NCI-H146 (cell line): Measurements from ENCODE around the gene LMNA.
"Not testable (repeated sequence)": the region's sequence is repeated elsewhere in the genome, so short reads cannot be mapped to it uniquely, and the experiment has no call there.

Experiments used
- DNase-seq: peaks from one replicate; lab custom pipeline; 2025; lab: John Stamatoyannopoulos, UW

LMNA gene

GRCh38 chr1:156122086-156122485 lies 7.6 kb downstream of the LMNA start:
- DNase-seq: no peak

- DNase-seq: no peak
Measured at GRCh38 chr1:156122519-156123355, 8.2 kb downstream of the LMNA start.

GRCh38 chr1:156123356-156124196 lies 9.1 kb downstream of the LMNA start:
- DNase-seq: peak; percentile 94

GRCh38 chr1:156124557-156125483 lies 10.3 kb downstream of the LMNA start:
- no peak for DNase-seq

DNA sequence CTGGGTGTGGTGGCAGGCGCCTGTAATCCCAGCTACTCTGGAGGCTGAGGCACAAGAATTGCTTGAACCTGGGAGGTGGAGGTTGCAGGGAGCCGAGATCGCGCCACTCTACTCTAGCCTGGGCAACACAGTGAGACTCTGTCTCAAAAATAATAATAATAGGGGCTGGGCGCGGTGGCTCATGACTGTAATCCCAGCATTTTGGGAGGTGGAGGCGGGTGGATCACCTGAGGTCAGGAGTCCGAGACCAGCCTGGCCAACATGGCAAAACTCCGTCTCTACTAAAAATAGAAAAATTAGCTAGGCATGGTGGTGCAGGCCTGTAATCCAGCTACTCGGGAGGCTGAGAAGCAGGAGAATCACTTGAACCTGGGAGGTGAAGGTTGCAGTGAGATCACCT lies 11.0 kb downstream of the LMNA start:
- not testable (repeated sequence) for DNase-seq

DNA sequence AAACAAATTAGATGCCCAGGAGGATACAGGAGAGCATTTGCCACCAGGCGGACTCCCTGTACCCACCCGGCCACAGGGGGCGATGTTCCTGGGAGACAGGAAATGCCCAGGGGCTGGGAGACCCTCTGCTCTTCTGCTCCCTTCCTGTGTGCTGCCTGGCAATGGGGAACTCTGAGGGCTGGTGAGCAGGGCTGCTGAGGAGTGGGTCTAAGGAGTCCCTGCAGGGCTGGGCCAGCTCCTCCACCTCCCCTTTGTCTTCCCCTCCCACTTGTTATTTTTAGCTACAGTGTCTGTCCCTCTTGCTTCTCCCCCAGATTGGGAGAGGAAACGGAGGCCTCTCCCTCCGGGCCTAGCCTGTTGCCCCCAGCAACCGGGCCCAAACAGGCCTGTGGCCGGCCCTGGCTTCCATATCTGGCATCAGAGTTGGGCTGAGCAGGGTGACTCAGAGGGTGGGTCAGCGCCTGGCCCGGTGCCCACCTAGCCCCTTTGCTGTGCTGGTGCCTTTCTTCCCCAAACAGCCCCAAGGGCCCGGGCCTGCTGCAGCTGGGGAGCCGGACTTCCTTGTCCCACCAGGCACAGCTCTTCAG lies 11.6 kb downstream of the LMNA start:
- DNase-seq: no peak

- no peak for DNase-seq
Measured at GRCh38 chr1:156126630-156127534, 12.4 kb downstream of the LMNA start.

- DNase-seq: no peak
Measured at GRCh38 chr1:156128308-156128653, 13.8 kb downstream of the LMNA start.

- no peak for DNase-seq
Measured at GRCh38 chr1:156128654-156129597, 14.4 kb downstream of the LMNA start.

DNA sequence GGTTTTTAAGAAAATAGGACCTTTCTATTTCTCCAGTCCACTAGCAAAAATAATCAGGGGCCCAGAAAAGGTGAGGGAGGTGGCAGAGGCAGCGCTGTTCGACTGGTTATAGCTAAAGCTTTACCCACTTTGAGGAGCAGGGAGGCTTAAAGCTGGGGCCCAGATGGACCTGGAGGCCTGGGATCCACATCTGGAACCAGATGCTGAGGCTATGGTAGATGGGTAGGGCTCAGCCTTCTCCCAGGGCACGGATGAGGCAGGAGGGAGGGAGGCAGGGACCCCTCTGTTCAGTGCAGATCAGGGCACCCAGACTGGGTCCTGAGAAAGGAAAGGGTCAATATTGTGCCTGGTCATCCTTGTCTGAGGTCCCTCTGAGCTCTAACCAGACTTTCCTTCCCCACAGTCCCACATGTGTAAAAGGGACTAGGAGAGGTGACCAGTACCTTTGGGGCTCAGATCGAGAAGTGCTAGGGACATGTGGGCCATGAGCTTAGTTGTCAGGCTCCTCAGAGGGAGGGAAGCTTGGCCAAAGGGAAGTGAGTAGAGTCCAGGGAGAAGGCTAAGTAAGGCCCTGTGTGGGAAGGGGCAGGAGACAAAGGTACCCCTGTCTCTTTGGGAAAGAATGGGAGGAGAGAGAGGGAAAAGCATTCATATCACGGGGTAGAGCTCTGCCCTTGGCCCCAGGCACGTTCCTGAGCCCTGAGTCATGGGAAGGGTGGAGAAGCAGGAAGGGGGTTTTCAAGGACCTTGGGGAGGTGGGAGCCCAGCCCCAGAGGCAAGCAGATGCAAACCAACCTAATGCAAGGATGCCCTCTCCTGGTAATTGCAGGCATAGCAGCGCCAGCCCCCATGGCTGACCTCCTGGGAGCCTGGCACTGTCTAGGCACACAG lies 15.4 kb downstream of the LMNA start:
- peak; percentile 45 for DNase-seq

GRCh38 chr1:156130578-156130942 lies 16.0 kb downstream of the LMNA start:
- DNase-seq: no peak

GRCh38 chr1:156134716-156135435 lies 20.4 kb downstream of the LMNA start:
- no peak for DNase-seq

DNA sequence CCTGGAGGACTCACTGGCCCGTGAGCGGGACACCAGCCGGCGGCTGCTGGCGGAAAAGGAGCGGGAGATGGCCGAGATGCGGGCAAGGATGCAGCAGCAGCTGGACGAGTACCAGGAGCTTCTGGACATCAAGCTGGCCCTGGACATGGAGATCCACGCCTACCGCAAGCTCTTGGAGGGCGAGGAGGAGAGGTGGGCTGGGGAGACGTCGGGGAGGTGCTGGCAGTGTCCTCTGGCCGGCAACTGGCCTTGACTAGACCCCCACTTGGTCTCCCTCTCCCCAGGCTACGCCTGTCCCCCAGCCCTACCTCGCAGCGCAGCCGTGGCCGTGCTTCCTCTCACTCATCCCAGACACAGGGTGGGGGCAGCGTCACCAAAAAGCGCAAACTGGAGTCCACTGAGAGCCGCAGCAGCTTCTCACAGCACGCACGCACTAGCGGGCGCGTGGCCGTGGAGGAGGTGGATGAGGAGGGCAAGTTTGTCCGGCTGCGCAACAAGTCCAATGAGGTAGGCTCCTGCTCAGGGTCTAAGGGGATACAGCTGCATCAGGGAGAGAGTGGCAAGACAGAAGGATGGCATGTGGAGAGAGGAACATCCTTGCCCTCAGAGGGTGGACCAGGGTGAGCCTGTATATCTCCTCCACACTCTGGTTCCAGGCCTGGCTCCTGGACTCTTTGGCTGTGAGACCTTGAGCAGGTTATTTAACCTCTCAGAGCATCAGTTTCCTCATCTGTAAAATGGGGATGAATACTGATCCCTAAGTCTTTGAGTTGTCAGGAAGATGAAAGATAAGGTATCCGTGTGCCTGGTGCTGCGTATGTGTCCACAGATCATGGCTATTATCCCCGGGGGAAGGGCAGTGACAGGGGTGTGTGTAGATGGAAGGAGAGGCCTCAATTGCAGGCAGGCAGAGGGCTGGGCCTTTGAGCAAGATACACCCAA lies 21.7 kb downstream of the LMNA start:
- no peak for DNase-seq

- DNase-seq: no peak
Measured at GRCh38 chr1:156136970-156137483, 22.5 kb downstream of the LMNA start.

DNA sequence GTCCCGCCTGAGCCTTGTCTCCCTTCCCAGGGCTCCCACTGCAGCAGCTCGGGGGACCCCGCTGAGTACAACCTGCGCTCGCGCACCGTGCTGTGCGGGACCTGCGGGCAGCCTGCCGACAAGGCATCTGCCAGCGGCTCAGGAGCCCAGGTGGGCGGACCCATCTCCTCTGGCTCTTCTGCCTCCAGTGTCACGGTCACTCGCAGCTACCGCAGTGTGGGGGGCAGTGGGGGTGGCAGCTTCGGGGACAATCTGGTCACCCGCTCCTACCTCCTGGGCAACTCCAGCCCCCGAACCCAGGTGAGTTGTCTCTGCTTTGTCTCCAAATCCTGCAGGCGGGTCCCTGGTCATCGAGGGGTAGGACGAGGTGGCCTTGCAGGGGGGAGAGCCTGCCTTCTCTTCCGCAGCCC lies 24.0 kb downstream of the LMNA start:
- no peak for DNase-seq

GRCh38 chr1:156140879-156141707 lies 26.6 kb downstream of the LMNA start:
- DNase-seq: no peak
